ENCODE data around the gene UTF1. TPM values are rescaled to one million over a fixed set of nuclear protein-coding genes. Genes with fewer than 3 reads are reported as not detected.

Gene UTF1
- total and polyA plus RNA-seq, 2 of the 8 experiments (the other 6 are each of a cell fraction or from before 2014, with no cell fraction given), result 0.47 to 21.8 TPM

DNA sequence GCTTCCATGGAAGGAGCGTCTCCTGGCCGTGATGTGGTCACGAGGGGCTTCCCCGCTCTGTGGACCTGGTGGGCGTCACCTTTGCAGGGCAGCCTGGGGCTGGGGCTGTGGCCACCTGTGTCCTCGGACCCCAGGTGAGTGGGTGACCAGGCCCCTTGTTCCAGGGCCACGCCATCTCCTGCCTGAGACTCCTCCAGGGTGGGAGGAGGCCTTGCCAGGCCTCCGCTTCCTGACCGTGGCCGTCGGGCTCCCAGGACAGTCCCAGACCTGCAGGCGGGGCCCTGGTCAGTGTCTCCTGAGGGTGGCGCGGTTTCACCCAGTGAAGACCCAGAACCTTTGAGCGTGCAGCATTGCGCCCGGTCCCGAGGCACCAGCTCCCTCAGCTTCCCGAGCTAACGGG lies 20.4 kb upstream of the UTF1 start (continued):
- TF ChIP-seq, protein P1, sequence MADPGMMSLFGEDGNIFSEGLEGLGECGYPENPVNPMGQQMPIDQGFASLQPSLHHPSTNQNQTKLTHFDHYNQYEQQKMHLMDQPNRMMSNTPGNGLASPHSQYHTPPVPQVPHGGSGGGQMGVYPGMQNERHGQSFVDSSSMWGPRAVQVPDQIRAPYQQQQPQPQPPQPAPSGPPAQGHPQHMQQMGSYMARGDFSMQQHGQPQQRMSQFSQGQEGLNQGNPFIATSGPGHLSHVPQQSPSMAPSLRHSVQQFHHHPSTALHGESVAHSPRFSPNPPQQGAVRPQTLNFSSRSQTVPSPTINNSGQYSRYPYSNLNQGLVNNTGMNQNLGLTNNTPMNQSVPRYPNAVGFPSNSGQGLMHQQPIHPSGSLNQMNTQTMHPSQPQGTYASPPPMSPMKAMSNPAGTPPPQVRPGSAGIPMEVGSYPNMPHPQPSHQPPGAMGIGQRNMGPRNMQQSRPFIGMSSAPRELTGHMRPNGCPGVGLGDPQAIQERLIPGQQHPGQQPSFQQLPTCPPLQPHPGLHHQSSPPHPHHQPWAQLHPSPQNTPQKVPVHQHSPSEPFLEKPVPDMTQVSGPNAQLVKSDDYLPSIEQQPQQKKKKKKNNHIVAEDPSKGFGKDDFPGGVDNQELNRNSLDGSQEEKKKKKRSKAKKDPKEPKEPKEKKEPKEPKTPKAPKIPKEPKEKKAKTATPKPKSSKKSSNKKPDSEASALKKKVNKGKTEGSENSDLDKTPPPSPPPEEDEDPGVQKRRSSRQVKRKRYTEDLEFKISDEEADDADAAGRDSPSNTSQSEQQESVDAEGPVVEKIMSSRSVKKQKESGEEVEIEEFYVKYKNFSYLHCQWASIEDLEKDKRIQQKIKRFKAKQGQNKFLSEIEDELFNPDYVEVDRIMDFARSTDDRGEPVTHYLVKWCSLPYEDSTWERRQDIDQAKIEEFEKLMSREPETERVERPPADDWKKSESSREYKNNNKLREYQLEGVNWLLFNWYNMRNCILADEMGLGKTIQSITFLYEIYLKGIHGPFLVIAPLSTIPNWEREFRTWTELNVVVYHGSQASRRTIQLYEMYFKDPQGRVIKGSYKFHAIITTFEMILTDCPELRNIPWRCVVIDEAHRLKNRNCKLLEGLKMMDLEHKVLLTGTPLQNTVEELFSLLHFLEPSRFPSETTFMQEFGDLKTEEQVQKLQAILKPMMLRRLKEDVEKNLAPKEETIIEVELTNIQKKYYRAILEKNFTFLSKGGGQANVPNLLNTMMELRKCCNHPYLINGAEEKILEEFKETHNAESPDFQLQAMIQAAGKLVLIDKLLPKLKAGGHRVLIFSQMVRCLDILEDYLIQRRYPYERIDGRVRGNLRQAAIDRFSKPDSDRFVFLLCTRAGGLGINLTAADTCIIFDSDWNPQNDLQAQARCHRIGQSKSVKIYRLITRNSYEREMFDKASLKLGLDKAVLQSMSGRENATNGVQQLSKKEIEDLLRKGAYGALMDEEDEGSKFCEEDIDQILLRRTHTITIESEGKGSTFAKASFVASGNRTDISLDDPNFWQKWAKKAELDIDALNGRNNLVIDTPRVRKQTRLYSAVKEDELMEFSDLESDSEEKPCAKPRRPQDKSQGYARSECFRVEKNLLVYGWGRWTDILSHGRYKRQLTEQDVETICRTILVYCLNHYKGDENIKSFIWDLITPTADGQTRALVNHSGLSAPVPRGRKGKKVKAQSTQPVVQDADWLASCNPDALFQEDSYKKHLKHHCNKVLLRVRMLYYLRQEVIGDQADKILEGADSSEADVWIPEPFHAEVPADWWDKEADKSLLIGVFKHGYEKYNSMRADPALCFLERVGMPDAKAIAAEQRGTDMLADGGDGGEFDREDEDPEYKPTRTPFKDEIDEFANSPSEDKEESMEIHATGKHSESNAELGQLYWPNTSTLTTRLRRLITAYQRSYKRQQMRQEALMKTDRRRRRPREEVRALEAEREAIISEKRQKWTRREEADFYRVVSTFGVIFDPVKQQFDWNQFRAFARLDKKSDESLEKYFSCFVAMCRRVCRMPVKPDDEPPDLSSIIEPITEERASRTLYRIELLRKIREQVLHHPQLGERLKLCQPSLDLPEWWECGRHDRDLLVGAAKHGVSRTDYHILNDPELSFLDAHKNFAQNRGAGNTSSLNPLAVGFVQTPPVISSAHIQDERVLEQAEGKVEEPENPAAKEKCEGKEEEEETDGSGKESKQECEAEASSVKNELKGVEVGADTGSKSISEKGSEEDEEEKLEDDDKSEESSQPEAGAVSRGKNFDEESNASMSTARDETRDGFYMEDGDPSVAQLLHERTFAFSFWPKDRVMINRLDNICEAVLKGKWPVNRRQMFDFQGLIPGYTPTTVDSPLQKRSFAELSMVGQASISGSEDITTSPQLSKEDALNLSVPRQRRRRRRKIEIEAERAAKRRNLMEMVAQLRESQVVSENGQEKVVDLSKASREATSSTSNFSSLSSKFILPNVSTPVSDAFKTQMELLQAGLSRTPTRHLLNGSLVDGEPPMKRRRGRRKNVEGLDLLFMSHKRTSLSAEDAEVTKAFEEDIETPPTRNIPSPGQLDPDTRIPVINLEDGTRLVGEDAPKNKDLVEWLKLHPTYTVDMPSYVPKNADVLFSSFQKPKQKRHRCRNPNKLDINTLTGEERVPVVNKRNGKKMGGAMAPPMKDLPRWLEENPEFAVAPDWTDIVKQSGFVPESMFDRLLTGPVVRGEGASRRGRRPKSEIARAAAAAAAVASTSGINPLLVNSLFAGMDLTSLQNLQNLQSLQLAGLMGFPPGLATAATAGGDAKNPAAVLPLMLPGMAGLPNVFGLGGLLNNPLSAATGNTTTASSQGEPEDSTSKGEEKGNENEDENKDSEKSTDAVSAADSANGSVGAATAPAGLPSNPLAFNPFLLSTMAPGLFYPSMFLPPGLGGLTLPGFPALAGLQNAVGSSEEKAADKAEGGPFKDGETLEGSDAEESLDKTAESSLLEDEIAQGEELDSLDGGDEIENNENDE (IDR thresholded peaks at IDR 0.05; ENCODE audit: insufficient replicate concordance, low read length), result no peak
- no peak for TF ChIP-seq CREB1 (IDR thresholded peaks at IDR 0.05)
- no peak for TF ChIP-seq SP1 (IDR thresholded peaks at IDR 0.05; ENCODE audit: low read depth, low read length)
- TF ChIP-seq RBBP5 (IDR thresholded peaks at IDR 0.05; ENCODE audit: borderline replicate concordance, low read depth, low read length), result no peak
